RWPE2 (cell line): ENCODE data around the gene CD86.

Experiments used
- ATAC-seq: fragments of 200-7000 bp; cut with Tn5 transposase; 3 replicates; pipeline ENCODE4 v1.9.1; 2021; ENCODE audit warnings: low read depth
- DNase-seq: peaks from one replicate; pipeline ENCODE4 v3.0.0-alpha.2; 2020; ENCODE audit warnings: low spot score
- H3K27ac ChIP-seq: fragments of 450-650 bp; 2 replicates; pipeline ENCODE4 v1.5.1; 2017; ENCODE audit warnings: mild to moderate bottlenecking; ENCODE audit not compliant: poor library complexity, severe bottlenecking
- H3K27me3 ChIP-seq: fragments of 250-450 bp; sonication (Bioruptor Pico); 2 replicates; pipeline ENCODE4 v1.5.1; 2021; ENCODE audit warnings: mild to moderate bottlenecking, moderate library complexity; ENCODE audit not compliant: insufficient read depth, poor library complexity, severe bottlenecking
- H3K36me3 ChIP-seq: fragments of 250-450 bp; sonication (Bioruptor Pico); 2 replicates; pipeline ENCODE4 v1.5.1; 2020; ENCODE audit warnings: low read depth, mild to moderate bottlenecking, moderate library complexity
- H3K4me1 ChIP-seq: fragments of 250-450 bp; sonication (Bioruptor Pico); 2 replicates; pipeline ENCODE4 v1.5.1; 2021; ENCODE audit warnings: mild to moderate bottlenecking, moderate library complexity; ENCODE audit not compliant: insufficient read depth, poor library complexity, severe bottlenecking
- H3K4me3 ChIP-seq: fragments of 250-450 bp; sonication (Bioruptor Pico); 2 replicates; pipeline ENCODE4 v1.5.1; 2021; ENCODE audit warnings: mild to moderate bottlenecking, moderate library complexity; ENCODE audit not compliant: severe bottlenecking
- H3K9me3 ChIP-seq: fragments of 250-450 bp; sonication (Bioruptor Pico); 2 replicates; pipeline ENCODE4 v1.5.1; 2021; ENCODE audit warnings: mild to moderate bottlenecking, moderate library complexity; ENCODE audit not compliant: severe bottlenecking
- CTCF ChIP-seq: fragments of 450-650 bp; IDR thresholded peaks from one replicate; pipeline ENCODE4 v1.5.1; 2017; ENCODE audit warnings: mild to moderate bottlenecking, moderate library complexity; ENCODE audit not compliant: poor library complexity, severe bottlenecking

Gene CD86

GRCh38 chr3:122094693-122095092 is 39.5 kb downstream of the CD86 start:
- Histone ChIP-seq H3K27me3 (no peaks in the 10 kb centered on the region), H3K9me3 (no peaks in the 10 kb centered on the region), H3K4me3 (no peak overlapping the region), H3K36me3 (no peaks in the 10 kb centered on the region), H3K4me1 (no peaks in the 10 kb centered on the region), H3K27ac (no peak overlapping the region)
- TF ChIP-seq CTCF: no peak
- no peak for DNase-seq
- ATAC-seq: no peak

GRCh38 chr3:122097141-122097540 is 42.0 kb downstream of the CD86 start:
- Histone ChIP-seq H3K27me3 (no peaks in the 10 kb centered on the region), H3K36me3 (no peaks in the 10 kb centered on the region), H3K27ac (no peak overlapping the region), H3K4me3 (no peak overlapping the region), H3K4me1 (no peaks in the 10 kb centered on the region), H3K9me3 (no peaks in the 10 kb centered on the region)
- ATAC-seq (no peak), DNase-seq (no peak)
- no peak for TF ChIP-seq CTCF

- Histone ChIP-seq H3K4me3 (no peak overlapping the region), H3K27ac (no peak overlapping the region), H3K4me1 (no peaks in the 10 kb centered on the region), H3K36me3 (no peaks in the 10 kb centered on the region), H3K9me3 (no peaks in the 10 kb centered on the region), H3K27me3 (no peaks in the 10 kb centered on the region)
- DNase-seq (no peak), ATAC-seq (no peak)
- no peak for TF ChIP-seq CTCF
Observed at GRCh38 chr3:122098611-122099010, 43.4 kb downstream of the CD86 start.

- H3K27ac ChIP-seq: no peak overlapping the region
- ATAC-seq (no peak), DNase-seq (no peak)
- no peaks in the 10 kb centered on the region for H3K9me3 ChIP-seq
- no peaks in the 10 kb centered on the region for H3K36me3 ChIP-seq
- TF ChIP-seq CTCF: no peak
- H3K27me3 ChIP-seq: no peaks in the 10 kb centered on the region
- no peak overlapping the region for H3K4me3 ChIP-seq
- no peaks in the 10 kb centered on the region for H3K4me1 ChIP-seq
Observed at GRCh38 chr3:122099255-122099654, 44.1 kb downstream of the CD86 start.

- Histone ChIP-seq H3K36me3 (no peaks in the 10 kb centered on the region), H3K27ac (no peak overlapping the region), H3K27me3 (no peaks in the 10 kb centered on the region), H3K4me1 (no peaks in the 10 kb centered on the region), H3K9me3 (no peaks in the 10 kb centered on the region), H3K4me3 (no peak overlapping the region)
- ATAC-seq (no peak), DNase-seq (no peak)
- no peak for TF ChIP-seq CTCF
Observed at GRCh38 chr3:122100083-122100482, 44.9 kb downstream of the CD86 start.
